Inferior parietal cortex (tissue), 1 donor: ENCODE data around the gene PLD5.
"Not testable (repeated sequence)": the region's sequence is repeated elsewhere in the genome, so short reads cannot be mapped to it uniquely, and the experiment has no call there.

Experiments
- DNase-seq: peaks from one replicate; pipeline ENCODE4 v3.0.0-alpha.2; 2016; ENCODE audit errors: extremely low spot score

The PLD5 gene

GRCh38 chr1:242212401-242212800 lies 312.1 kb downstream of the PLD5 start:
- no peak for DNase-seq

- no peak for DNase-seq
These were observed 313.1 kb downstream of the PLD5 start for GRCh38 chr1:242211254-242212022.

GRCh38 chr1:242210316-242210715 lies 314.2 kb downstream of the PLD5 start:
- DNase-seq: not testable (repeated sequence)

GRCh38 chr1:242209063-242209462 lies 315.4 kb downstream of the PLD5 start:
- DNase-seq: no peak

- no peak for DNase-seq
These were observed 316.5 kb downstream of the PLD5 start for GRCh38 chr1:242208021-242208420.

GRCh38 chr1:242206994-242207393 lies 317.5 kb downstream of the PLD5 start:
- no peak for DNase-seq

- DNase-seq: peak; percentile 54
These were observed 318.6 kb downstream of the PLD5 start for GRCh38 chr1:242205622-242206489.

GRCh38 chr1:242203262-242203661 lies 321.2 kb downstream of the PLD5 start:
- no peak for DNase-seq

GRCh38 chr1:242201090-242201489 lies 323.4 kb downstream of the PLD5 start:
- no peak for DNase-seq

- no peak for DNase-seq
These were observed 324.6 kb downstream of the PLD5 start for GRCh38 chr1:242199776-242200458.

GRCh38 chr1:242197907-242198820 lies 326.3 kb downstream of the PLD5 start:
- no peak for DNase-seq

- no peak for DNase-seq
These were observed 327.6 kb downstream of the PLD5 start for GRCh38 chr1:242196914-242197313.

- DNase-seq: no peak
These were observed 328.4 kb downstream of the PLD5 start for GRCh38 chr1:242196101-242196500.

GRCh38 chr1:242189591-242189990 lies 334.9 kb downstream of the PLD5 start:
- no peak for DNase-seq

GRCh38 chr1:242187816-242188215 lies 336.7 kb downstream of the PLD5 start:
- DNase-seq: no peak

GRCh38 chr1:242187171-242187570 lies 337.3 kb downstream of the PLD5 start:
- DNase-seq: no peak

- DNase-seq: no peak
These were observed 338.8 kb downstream of the PLD5 start for GRCh38 chr1:242185731-242186130.

GRCh38 chr1:242184955-242185354 lies 339.5 kb downstream of the PLD5 start:
- DNase-seq: peak; percentile 55

GRCh38 chr1:242179767-242180166 lies 344.7 kb downstream of the PLD5 start:
- not testable (repeated sequence) for DNase-seq

- DNase-seq: peak; percentile 55
These were observed 345.4 kb downstream of the PLD5 start for GRCh38 chr1:242178924-242179708.
